Endothelial cell of umbilical vein (primary cell): Measurements from ENCODE around the gene SORCS2. TPM values are rescaled to one million over a fixed set of nuclear protein-coding genes. Genes with fewer than 3 reads are reported as not detected.

Experiments used
- BruUV-seq: library from RNA; stranded (reverse); fragments of 400-500 nt; replicated peaks from 2 replicates; lab custom pipeline; 2021; lab: Mats Ljungman, UMichigan
- CTCF ChIA-PET: fragments of 300-600, 350-600 bp; sonication (Branson Sonifier 250); formaldehyde crosslinking; loops from one replicate; lab custom pipeline; 2021; ENCODE audit warnings: antibody characterized with exemption, inconsistent platforms; lab: Charles Lee
- POLR2A ChIA-PET: fragments of 300-600, 350-600 bp; sonication (Branson Sonifier 250); formaldehyde crosslinking; loops from one replicate; lab custom pipeline; 2021; ENCODE audit warnings: antibody characterized with exemption, inconsistent platforms; lab: Charles Lee
- DNase-seq: peaks from one replicate; pipeline ENCODE4 v3.0.0-alpha.2; 2011; ENCODE audit warnings: low read depth, low spot score
- FAIRE-seq: peaks from 2 replicates; lab custom pipeline; 2011; peaks lifted over from hg19 to GRCh38; lab: Jason Lieb, UNC
- H2AFZ ChIP-seq: 2 replicates; pipeline ENCODE4 v1.6.0; 2012; ENCODE audit warnings: low read depth, low read length, control low read depth, inconsistent platforms
- H3K27ac ChIP-seq: 2 replicates; pipeline ENCODE4 v1.5.1; 2011; ENCODE audit warnings: low read depth, mild to moderate bottlenecking, control low read depth, low read length, moderate library complexity; ENCODE audit not compliant: insufficient read depth
- H3K27me3 ChIP-seq, 2 experiments: 2 replicates each; pipeline versions ENCODE4 v1.6.0 to v1.6.1; 2011; ENCODE audit warnings: low read length in 2 of 2, mixed read lengths in 1 of 2; ENCODE audit not compliant: control insufficient read depth in 2 of 2, insufficient read depth in 2 of 2
- H3K36me3 ChIP-seq, 2 experiments: 2 replicates in 1 of 2; 3 replicates in 1 of 2; pipeline ENCODE4 v1.5.1; 2011; ENCODE audit warnings: low read length in 2 of 2, mild to moderate bottlenecking in 1 of 2, moderate library complexity in 1 of 2; ENCODE audit not compliant: control insufficient read depth in 2 of 2, insufficient read depth in 2 of 2; ENCODE audit errors: extremely low read depth in 1 of 2
- H3K4me1 ChIP-seq: 3 replicates; pipeline ENCODE4 v1.5.1; 2011; ENCODE audit warnings: mild to moderate bottlenecking, low read length; ENCODE audit not compliant: control insufficient read depth, insufficient read depth; ENCODE audit errors: extremely low read depth
- H3K4me2 ChIP-seq: 2 replicates; pipeline ENCODE4 v1.6.1; 2011; ENCODE audit warnings: low read length, control low read depth, mixed read lengths; ENCODE audit not compliant: insufficient read depth
- H3K4me3 ChIP-seq, 3 experiments: fragments of 200-600 bp in 1 of 3; sonication (generic), shearing (Covaris generic) in 1 of 3; replicated peaks in 1 of 3; 2 replicates each; pipeline ENCODE4 v1.5.1; 2011 to 2016; ENCODE audit warnings: control low read depth in 3 of 3, low read length in 3 of 3, mild to moderate bottlenecking in 2 of 3, inconsistent platforms in 1 of 3, low read depth in 1 of 3, moderate library complexity in 1 of 3; ENCODE audit not compliant: insufficient read depth in 1 of 3
- H3K79me2 ChIP-seq: 2 replicates; pipeline ENCODE4 v1.6.0; 2012; ENCODE audit warnings: low read length, inconsistent platforms; ENCODE audit not compliant: control insufficient read depth, insufficient read depth
- H3K9ac ChIP-seq: replicated peaks from 2 replicates; pipeline ENCODE3; 2011; ENCODE audit warnings: low read length, control low read depth; ENCODE audit not compliant: insufficient read depth; ENCODE audit errors: extremely low read depth
- H3K9me1 ChIP-seq: replicated peaks from 3 replicates; pipeline ENCODE4 v1.6.0; 2011; ENCODE audit warnings: mild to moderate bottlenecking, low read length; ENCODE audit not compliant: control insufficient read depth, insufficient read depth; ENCODE audit errors: extremely low read depth
- H3K9me3 ChIP-seq: replicated peaks from 2 replicates; pipeline ENCODE4 v1.5.1; 2012; ENCODE audit warnings: low read length, inconsistent platforms; ENCODE audit not compliant: control insufficient read depth, insufficient read depth
- H4K20me1 ChIP-seq: replicated peaks from 2 replicates; pipeline ENCODE3; 2011; ENCODE audit warnings: mild to moderate bottlenecking, low read length; ENCODE audit not compliant: control insufficient read depth, insufficient read depth; ENCODE audit errors: extremely low read depth
- EZH2 ChIP-seq: IDR thresholded peaks from 2 replicates; pipeline ENCODE4 v1.6.1; 2012; ENCODE audit warnings: borderline replicate concordance, low read depth, mild to moderate bottlenecking, moderate library complexity, low read length, inconsistent platforms; ENCODE audit not compliant: severe bottlenecking
- FOS ChIP-seq: IDR thresholded peaks from 2 replicates; pipeline ENCODE4 v1.6.1; 2011; ENCODE audit warnings: mild to moderate bottlenecking, low read length, moderate library complexity, borderline replicate concordance; ENCODE audit not compliant: insufficient read depth
- GATA2 ChIP-seq: IDR thresholded peaks from 2 replicates; pipeline ENCODE4 v1.7.0; 2011; ENCODE audit warnings: low read depth, mild to moderate bottlenecking, moderate library complexity, mixed read lengths, low read length; ENCODE audit not compliant: insufficient read length, insufficient read depth
- JUN ChIP-seq: IDR thresholded peaks from 2 replicates; pipeline ENCODE4 v1.6.1; 2011; ENCODE audit warnings: borderline replicate concordance, low read depth; ENCODE audit not compliant: insufficient read length, insufficient read depth
- MYC ChIP-seq: IDR thresholded peaks from one replicate; pipeline ENCODE4 v1.6.1; 2011; ENCODE audit warnings: mild to moderate bottlenecking, low read depth, low read length
- POLR2A ChIP-seq: IDR thresholded peaks from 2 replicates; pipeline ENCODE4 v1.6.1; 2012; ENCODE audit warnings: low read depth, mild to moderate bottlenecking, control low read depth, low read length
- POLR2AphosphoS5 ChIP-seq: IDR thresholded peaks from 2 replicates; pipeline ENCODE4 v1.6.1; 2012; ENCODE audit warnings: low read depth, mild to moderate bottlenecking, control low read depth, low read length, moderate library complexity; ENCODE audit not compliant: insufficient read depth
- dilution Hi-C: fragments of 300-500 bp; cut with MboI; formaldehyde crosslinking; loops from one replicate; pipeline ENCODE4 v1.15.0; 2019; ENCODE audit warnings: low sequenced_read_pairs; ENCODE audit not compliant: extremely low pct_ligation_motif_present
- intact Hi-C: fragments of 100-400 bp; cut with micrococcal nuclease; formaldehyde crosslinking; loops from one replicate; pipeline ENCODE4 v1.10.0; 2022
- polyA plus RNA-seq, 4 experiments: library from polyadenylated mRNA; depleted of rRNA in 3 of 4; stranded (reverse) in 3 of 4; unstranded in 1 of 4; fragments of >200 nt; gene quantifications; 2 replicates each; pipeline versions ENCODE4 v1.2.1 to v1.2.3, GENCODE V29; 2011 to 2012; ENCODE audit warnings: missing spikeins in 1 of 4
- total RNA-seq: library from RNA; stranded (reverse); gene quantifications from 2 replicates; pipeline ENCODE4 v1.2.3, GENCODE V29; 2021
- TF ChIP-seq, protein P1 (sequence below): IDR thresholded peaks from 2 replicates; pipeline ENCODE4 v1.6.1; 2011; ENCODE audit not compliant: insufficient read depth, insufficient read length
- TF ChIP-seq, protein P2 (sequence below), 2 donors: IDR thresholded peaks; 1 replicate in 1 of 2; 2 replicates in 1 of 2; pipeline ENCODE4 v1.5.1; 2011; ENCODE audit warnings: low read length in 2 of 2, mild to moderate bottlenecking in 2 of 2, moderate library complexity in 2 of 2, control low read depth in 1 of 2, inconsistent platforms in 1 of 2, low read depth in 1 of 2; ENCODE audit not compliant: insufficient read depth in 1 of 2; ENCODE audit errors: extremely low read depth in 1 of 2

SORCS2 gene
- total and polyA plus RNA-seq, 2 donors (not counting 3 experiments of a cell fraction or from before 2014, with no cell fraction given), result not detected

DNA sequence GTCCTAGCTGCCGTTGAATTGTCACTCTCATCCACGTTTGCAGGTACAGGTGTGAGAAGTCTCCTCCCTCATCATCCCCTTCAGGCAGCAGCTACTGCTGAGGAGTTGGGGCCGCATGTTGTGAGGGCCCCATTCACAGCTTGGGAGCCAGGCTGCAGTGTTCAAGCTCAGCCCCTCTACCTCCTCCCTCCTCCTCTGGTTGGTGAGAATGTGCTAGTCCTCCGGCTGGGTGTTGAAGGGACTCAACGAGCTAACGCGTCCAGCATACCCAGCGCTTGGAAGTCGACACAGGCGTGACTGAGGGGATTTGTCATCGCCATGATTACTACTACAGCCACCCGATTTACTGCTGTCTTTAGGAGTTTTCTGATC is 324.4 kb downstream of the SORCS2 start:
- DNase-seq, result no peak
- no TSS peak for BruUV-seq
- Histone ChIP-seq H2AFZ (no peak overlapping the region), H3K4me3 (no peak overlapping the region), H3K9ac (no peak overlapping the region), H3K36me3 (no peaks in the 10 kb centered on the region), H3K9me3 (no peaks in the 10 kb centered on the region), H4K20me1 (no peaks in the 10 kb centered on the region), H3K4me2 (no peak overlapping the region), H3K9me1 (no peaks in the 10 kb centered on the region), H3K79me2 (no peaks in the 10 kb centered on the region), H3K4me1 (no peaks in the 10 kb centered on the region), H3K27me3 (peaks cover 3 to 5% of the 10 kb centered on the region in 2 experiments), H3K27ac (no peak overlapping the region)
- TF ChIP-seq, protein P1, sequence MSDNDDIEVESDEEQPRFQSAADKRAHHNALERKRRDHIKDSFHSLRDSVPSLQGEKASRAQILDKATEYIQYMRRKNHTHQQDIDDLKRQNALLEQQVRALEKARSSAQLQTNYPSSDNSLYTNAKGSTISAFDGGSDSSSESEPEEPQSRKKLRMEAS, result no peak
- TF ChIP-seq, protein P2, sequence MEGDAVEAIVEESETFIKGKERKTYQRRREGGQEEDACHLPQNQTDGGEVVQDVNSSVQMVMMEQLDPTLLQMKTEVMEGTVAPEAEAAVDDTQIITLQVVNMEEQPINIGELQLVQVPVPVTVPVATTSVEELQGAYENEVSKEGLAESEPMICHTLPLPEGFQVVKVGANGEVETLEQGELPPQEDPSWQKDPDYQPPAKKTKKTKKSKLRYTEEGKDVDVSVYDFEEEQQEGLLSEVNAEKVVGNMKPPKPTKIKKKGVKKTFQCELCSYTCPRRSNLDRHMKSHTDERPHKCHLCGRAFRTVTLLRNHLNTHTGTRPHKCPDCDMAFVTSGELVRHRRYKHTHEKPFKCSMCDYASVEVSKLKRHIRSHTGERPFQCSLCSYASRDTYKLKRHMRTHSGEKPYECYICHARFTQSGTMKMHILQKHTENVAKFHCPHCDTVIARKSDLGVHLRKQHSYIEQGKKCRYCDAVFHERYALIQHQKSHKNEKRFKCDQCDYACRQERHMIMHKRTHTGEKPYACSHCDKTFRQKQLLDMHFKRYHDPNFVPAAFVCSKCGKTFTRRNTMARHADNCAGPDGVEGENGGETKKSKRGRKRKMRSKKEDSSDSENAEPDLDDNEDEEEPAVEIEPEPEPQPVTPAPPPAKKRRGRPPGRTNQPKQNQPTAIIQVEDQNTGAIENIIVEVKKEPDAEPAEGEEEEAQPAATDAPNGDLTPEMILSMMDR (IDR thresholded peaks at IDR 0.05; ENCODE audit: extremely low read depth in 1 of 2, insufficient read depth in 1 of 2, low read depth in 1 of 2, low read length in 2 of 2), result no peak
- TF ChIP-seq JUN, result no peak
- TF ChIP-seq GATA2, result no peak
- no peak for TF ChIP-seq POLR2A
- TF ChIP-seq MYC, result no peak
- TF ChIP-seq POLR2AphosphoS5, result no peak
- no peak for TF ChIP-seq EZH2
- TF ChIP-seq FOS, result no peak
- dilution Hi-C loops (no loop called here), intact Hi-C loops (no loop called here)
- ChIA-PET CTCF (no interaction called here), POLR2A (no interaction called here)
- FAIRE-seq, result no peak
